HG02623 (cell line): Measurements from ENCODE around the gene KAT8.

Experiments
- ATAC-seq: cut with Tn5 transposase; IDR thresholded peaks from one replicate; pipeline ENCODE4 v1.9.1; 2021; ENCODE audit warnings: moderate library complexity; ENCODE audit not compliant: unreplicated experiment

The KAT8 gene

DNA sequence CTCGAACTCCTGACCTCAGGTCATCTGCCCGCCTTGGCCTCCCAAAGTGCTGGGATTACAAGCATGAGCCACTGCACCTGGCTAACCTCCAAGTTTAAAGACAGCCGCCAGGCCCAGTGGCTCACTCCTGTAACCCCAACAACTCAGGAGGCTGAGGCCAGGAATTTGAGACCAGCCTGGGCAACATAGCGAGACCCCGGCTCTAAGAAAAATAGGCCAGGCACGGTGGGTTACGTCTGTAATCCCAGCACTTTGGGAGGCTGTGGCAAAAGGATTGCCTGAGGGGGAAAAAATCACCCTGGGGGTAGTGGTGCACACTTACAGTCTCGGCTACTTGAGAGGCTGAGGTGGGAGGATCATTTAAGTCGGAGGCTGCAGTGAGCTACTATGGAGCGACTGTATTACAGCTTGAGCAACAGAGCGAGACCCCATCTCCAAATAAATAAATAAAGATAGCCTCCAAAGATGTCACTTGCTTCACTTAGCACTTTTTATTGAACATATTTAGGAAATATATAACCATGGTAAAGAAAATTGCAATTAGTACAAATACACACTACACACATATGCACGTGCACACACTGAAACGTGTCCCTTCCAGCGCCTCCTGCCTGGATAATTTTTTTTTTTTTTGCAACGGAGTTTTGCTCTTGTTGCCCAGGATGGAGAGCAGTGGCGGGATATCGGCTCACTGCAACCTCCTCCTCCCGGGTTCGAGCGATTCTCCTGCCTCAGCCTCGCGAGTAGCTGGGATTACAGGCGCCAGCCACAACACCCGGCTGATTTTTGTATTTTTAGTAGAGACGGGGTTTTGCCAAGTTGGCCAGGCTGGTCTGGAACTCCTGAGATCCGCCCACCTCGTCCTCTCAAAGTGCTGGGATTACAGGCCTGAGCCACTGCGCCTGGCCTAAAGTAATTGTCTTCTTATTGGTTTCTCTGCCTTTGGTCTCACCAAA, 10.7 kb upstream of the KAT8 start:
- no peak for ATAC-seq

DNA sequence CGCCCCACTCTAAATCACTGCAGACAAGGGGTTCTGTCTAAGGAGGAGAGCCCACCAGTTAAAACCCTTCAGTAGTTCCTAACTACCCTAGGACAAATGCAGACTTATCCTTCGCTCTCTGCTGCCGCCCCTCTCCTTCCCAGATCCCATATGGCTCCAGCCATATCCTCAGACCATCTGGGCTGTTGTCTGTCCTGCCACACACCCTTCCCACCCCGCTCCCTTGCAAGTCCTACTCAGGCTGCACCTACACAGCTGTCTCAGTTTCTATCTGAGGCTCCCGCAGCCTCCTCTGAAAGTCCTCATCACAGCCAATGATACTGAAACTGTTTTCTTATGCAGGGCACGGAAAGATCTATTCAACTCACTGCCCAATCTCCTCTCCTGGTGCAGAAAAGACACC, 10.0 kb upstream of the KAT8 start:
- no peak for ATAC-seq

DNA sequence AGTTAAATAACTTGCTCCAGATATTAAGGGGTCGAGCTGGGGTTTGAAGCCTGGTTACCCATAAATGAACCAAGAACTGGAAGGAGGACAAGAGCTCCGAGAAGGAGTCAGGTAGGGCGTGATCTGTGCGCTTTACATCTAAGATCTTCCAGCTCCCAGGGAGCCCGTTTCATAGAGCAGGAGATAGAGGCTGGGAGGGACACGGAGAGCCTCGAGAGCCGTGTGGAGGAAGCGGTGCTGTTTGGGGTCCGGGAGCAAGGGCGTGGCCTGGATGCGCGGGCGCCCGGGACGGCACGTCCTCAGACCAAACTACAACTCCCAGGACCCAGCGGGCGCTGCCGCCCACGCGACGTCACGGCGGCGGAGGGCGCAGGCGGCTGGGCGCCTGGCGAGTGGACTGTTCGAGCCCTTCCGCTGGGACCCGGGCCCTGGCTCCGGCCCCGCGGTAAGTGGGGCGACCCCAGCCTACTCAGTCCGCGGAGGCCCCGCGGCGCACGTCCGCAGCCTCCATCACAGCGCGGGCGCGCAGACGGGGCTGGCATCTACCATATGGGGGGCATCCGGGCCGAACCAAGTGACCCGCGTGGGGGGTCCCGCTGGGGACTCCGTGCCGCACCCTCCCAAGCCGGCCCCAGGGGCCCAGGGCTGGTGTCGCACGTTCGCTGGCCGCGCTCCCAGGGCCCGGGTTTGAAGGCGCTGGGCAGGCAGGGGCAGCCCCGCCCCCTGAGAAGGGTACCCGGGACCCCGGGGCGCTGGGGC, 9.2 kb upstream of the KAT8 start, which contains the start of gene BCKDK:
BCKDK (plus strand) TSS at position 352 of the 759 bp plus-strand sequence. CDS start 838 bp downstream, outside the sequence.
- peak; percentile 78 for ATAC-seq

DNA sequence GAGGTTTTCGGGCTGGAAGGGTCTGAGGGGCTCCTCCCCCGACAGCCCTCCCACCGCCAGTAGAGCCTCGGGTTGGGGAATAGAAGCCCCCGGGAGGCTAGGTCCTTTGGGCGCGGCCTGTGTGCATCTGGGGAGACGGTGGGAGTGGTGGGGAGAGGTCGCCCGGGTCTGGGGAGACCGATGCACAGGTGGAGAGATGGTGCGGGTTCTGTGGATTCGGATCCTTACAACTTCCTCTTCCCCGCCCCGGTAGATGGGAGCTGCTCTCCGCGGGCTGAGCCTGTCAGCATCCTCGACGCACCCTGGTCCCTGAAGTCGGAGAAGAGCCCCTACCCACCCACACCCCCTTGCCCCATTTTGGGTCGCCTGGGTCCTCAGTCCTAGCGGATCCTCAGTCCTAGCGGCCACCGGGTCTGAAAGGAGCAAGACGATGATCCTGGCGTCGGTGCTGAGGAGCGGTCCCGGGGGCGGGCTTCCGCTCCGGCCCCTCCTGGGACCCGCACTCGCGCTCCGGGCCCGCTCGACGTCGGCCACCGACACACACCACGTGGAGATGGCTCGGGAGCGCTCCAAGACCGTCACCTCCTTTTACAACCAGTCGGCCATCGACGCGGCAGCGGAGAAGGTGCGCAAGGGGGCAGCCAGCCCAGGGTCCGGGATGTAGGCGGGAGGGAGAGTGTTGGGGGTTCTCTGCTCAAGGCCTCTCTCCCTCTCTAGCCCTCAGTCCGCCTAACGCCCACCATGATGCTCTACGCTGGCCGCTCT, 8.5 kb upstream of the KAT8 start:
- ATAC-seq: no peak

DNA sequence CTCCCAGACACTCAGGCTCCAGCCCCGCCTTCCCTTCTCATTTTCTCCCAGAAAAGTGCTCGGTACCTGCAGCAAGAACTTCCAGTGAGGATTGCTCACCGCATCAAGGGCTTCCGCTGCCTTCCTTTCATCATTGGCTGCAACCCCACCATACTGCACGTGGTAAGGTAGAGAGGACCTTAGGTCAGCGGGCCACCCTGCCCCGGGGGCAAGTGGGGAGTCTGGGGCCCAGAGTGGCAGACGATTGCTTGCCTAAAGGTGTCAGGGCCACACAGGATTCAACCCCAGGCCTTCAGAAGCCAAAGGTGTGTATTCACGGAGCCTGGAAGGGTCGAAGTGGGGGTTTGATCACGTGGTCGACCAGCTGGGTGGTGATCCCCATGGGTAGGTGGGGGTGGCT, 7.8 kb upstream of the KAT8 start:
- no peak for ATAC-seq

DNA sequence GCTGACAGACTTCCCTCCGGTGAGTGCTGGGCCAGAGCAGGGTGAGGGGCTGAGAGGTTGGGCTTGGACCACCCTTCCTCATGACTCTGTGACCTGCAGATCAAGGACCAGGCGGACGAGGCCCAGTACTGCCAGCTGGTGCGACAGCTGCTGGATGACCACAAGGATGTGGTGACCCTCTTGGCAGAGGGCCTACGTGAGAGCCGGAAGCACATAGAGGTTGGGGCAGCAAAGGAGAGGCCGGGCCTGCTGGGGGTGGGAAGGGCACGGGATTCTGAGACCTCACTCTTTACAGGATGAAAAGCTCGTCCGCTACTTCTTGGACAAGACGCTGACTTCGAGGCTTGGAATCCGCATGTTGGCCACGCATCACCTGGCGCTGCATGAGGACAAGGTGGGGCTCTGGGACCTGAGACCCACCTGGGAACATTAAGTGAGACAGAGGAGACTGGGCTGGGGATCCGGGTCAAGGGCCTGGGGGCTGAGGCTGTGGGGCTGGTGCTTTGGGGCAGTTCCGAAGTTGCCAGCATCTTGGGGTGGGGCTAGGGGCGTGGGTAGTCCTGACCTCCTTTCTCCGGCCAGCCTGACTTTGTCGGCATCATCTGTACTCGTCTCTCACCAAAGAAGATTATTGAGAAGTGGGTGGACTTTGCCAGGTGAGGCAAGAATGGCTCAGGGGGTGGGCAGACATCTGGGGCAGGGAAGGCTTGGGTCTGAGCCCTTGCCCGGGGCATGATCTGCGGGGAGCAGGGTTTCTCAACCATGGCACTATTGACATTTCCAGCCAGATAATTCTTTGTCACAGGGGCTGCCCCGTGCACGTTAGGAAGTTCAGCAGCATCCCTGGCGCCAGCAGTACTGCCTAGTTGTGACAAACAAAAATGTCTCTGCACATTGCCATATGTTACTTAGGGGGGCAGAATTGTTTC, 7.1 kb upstream of the KAT8 start:
- ATAC-seq: no peak

DNA sequence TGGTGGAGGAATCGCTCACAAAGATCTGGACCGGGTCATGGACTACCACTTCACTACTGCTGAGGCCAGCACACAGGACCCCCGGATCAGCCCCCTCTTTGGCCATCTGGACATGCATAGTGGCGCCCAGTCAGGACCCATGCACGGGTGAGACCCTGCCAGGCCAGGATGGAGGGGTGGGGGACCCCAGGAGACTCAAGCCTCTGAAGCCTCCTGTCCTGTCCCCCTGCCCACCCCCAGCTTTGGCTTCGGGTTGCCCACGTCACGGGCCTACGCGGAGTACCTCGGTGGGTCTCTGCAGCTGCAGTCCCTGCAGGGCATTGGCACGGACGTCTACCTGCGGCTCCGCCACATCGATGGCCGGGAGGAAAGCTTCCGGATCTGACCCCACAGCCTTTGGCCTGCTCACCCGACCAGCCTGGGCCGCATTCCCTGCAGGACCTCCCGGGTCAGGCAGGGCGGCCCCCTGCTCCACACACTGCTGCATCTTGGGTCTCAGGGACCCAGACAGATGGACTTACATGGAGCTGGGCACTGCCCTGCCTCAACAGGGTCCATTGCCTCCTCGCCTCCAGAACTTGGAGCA, 5.5 kb upstream of the KAT8 start:
- ATAC-seq: no peak

DNA sequence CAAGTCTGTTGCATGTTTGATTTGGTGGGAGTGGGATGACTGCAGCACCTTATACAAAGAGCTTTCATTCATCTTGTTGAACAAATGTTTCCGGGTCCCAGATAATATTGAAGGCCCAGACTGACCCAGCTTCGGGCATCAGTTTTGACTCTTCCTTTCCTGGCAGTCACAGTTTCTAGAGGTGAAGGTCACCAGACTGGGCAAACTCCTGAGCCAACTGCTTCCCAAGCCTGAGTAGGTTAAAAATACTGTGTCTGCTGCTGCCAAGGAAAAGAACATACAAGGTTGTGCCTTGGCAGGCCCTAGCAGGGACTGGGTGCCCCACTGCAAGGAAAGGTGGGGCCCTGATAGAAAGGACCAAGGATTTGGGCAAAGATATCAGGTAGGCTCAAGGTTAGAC, 4.8 kb upstream of the KAT8 start:
- ATAC-seq: no peak

DNA sequence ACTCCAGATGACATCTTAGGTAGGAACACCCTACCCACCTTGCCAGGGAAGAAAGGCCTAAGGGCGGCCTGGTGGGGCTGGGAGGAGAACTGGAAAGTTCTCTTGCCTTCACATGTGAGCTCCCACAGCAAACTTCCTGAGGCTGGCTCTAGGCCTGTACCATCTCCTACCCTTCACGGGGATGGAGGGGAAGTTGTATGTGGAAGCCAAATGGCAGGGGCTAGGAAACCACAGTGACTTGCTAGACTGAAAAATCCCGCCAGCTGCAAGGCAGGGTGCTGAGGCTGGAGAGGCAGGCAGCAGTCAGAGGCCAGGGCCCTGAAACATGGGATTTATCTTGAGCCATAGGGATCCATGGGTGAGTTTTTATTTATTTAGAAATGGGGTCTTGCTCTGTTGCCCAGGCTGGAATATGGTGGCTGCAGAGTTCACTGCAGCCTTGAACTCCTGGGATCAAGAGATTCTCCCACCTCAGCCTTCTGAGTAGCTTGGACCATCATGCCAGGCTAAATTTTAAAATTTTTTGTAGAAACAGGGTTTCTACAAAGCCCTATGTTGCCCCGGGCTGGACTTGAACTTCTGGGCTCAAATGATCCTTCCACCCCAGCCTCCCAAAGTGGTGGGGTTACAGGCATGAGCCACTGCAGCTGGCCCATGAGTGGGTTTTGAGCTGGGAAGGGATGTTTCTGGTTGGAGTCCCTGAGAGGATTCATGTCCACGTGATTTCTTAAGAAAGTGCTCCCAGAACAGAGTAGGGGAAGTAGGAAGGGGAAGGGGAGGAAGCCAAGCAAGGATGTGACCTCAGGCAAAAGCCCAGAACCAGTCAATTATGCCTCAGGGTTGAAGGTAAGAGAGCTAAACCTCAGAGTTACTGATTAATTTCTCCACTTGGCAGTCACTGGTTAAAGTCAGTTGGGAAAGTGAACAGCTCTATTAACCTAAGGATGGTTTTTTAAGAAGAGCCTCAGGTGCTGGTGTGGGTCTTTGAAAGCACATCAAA, 4.0 kb upstream of the KAT8 start:
- no peak for ATAC-seq

DNA sequence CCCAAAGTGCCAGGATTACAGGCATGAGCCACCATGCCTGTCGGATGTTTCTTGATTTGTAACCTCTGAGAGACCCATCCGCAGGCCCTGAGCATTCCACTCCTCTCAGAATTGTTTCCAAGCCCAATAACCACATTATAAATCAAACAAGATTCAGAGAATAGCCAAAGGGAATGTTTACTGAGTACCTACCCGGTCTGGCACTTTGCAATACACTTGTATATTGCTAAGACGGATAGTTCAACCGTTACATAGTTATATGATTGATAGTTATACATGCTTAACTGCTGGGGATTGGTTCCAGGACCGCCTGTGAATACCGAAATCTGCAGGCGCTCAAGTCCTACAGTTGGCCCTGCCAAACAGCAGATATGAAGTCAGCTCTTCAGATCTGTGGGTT, 3.0 kb upstream of the KAT8 start:
- ATAC-seq: no peak

DNA sequence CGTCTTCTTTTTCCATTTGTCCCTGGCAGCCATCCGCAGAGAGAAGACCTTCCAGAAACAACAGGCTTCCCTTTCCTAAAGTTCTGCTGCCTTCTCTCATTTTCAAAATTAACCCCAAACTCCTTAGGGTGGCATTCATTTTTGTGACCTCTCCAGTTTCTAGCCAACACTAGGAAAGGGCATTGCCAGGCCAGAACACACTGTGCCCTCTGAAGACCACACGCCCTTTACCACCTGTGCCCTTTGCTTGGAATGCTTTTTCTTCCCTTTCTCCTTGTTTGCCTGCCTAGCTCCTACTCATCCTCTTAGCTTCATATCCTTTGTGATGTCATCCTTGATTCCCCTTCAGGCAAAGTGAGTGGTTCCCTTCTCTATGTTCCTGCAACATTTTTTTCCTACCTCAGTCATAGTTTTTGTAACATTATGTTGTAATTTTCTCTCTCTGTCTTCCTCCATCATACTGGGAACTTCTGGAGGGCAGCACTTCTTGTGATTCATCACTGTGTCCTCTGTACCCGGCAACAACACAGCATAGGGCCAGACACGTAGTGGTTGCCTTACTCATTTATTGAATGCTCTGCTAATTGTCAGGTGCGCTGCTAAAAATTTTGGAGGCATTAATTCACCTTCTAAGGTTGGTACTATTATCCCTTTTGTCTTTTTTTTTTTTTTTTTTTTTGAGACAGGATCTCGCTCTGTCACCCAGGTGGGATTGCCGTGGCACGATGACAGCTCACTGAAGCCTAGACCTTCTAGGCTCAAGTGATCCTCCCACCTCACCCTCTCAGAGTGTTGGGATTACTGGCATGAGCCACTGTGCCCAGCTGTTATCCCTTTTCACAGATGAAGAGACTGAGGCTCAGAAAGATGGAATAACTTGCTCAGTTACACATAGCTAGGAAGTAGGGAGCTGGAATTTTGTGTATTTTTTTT, 1.0 kb downstream of the KAT8 start:
- no peak for ATAC-seq

DNA sequence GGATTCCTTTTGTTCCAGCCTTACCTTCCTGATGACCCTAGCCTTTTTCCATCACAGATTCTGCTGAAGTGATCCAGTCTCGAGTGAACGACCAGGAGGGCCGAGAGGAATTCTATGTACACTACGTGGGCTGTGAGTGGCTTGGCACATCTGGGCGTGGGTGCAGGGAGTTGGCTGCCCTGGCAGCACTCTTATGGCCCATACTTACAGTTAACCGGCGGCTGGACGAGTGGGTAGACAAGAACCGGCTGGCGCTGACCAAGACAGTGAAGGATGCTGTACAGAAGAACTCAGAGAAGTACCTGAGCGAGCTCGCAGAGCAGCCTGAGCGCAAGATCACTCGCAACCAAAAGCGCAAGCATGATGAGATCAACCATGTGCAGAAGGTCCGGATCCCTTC, 2.7 kb downstream of the KAT8 start:
- no peak for ATAC-seq

DNA sequence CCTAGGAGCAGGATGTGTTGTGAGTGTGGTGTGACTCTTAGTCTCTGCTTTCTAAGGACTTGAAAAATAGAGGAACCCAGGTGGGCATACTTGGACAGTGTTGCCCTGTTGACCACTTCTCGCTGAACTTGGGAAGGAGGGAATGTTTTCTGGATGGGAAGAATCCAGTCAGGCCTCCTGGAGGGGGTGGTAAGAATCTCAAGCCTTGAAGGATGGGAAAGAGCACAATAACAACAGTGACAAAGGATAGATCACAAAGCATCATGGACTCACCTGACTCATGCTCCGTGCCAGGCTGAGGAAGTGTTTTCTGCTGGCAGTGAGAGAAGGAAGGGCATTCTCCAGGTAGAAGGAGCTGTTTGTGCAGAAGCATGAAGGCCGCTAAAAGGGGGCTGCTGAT, 8.4 kb downstream of the KAT8 start:
- no peak for ATAC-seq

DNA sequence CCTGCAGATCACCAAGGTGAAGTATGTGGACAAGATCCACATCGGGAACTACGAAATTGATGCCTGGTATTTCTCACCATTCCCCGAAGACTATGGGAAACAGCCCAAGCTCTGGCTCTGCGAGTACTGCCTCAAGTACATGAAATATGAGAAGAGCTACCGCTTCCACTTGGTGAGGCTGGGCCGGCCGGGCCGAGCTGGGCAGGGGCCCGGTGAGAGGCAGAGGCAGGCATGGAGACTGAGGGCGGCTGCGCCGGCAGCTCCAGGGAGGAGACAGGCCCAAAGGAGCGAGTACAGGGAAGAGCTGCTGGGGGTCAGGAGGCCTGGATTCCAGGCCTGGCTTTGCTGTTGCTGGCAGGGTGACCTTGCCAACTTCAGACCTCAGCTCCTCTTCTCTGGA, 9.7 kb downstream of the KAT8 start:
- no peak for ATAC-seq

DNA sequence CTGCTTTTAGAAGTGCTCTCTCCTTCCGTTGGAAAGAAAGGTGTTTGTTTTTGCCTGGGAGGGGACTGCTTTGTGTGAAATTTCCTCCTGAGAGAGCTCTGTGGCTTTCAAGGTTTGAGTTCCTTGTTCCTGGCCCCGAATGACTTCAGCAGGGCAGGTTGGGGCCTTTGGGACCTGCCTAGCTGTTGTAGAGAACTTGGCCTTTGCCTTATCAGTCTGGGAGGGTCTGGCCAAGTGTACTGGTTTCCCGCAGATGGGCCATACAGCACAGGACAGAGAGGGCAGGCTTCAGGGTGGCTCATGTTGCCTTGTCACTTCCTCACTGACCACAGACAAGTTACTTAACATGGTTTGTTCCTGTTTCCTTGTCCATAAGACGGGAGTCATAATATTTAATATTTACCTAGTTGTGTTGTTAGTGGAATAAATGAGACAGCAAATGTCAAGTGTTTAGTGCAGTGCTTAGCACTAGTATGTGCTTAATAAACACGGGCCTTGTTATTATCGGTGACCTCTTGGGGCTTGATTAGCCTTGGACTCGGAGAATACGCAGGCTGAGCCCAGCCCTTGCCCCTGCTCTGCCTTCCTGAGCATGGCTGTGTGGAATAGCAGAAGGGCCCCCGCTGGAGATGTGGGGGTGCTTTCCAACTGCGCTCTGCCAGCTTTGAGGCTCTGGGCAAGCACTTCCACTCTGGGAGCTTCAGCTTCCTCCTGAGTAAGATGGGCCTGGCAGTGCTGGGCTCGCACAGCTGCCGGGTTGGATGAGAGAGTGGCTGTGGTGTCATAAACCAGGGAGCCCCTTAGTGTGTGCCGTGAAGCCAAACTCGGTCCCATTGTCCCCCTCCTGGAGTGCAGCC, 11.5 kb downstream of the KAT8 start:
- ATAC-seq: no peak

DNA sequence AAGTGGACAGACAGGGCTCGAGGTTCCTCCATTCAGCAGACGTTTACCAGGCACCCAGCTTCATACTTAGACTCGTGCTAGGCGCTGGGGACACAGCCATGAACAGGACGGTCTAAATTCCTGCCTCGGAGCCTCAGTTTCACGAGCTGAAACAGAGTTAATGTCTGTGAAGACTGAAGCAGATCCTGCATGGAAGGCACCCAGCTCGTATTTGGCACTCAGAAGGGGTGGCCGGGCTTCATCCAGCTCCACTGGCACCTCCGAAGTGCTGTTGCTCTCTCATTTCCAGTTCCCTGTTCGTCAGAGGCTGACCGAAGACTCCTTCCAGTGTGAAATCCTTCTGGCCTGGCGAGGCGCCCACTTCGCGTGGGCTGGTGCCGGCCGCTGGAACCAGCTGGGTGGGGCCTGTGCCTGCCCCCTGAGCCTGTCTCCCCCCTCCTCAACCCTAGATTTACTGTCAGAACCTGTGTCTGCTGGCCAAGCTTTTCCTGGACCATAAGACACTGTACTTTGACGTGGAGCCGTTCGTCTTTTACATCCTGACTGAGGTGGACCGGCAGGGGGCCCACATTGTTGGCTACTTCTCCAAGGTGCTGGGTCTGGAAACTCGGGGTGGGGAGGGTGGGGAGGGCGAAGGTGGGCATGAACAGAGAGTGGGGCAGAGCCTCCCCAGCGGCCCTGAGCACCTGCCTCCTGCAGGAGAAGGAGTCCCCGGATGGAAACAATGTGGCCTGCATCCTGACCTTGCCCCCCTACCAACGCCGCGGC, 12.3 kb downstream of the KAT8 start:
- no peak for ATAC-seq
